GM18502 (cell line): ENCODE results near the gene PRDM2.

Experiments
- ATAC-seq: cut with Tn5 transposase; IDR thresholded peaks from one replicate; pipeline ENCODE4 v1.9.1; 2021; ENCODE audit warnings: mild to moderate bottlenecking; ENCODE audit not compliant: unreplicated experiment, poor library complexity

The PRDM2 gene

GRCh38 chr1:13805431-13805830 is 105.4 kb downstream of the PRDM2 start:
- ATAC-seq, result no peak

- ATAC-seq, result no peak
These were observed 106.1 kb downstream of the PRDM2 start for GRCh38 chr1:13806108-13806507.

GRCh38 chr1:13807209-13807608 is 107.2 kb downstream of the PRDM2 start:
- ATAC-seq, result no peak

GRCh38 chr1:13808729-13809131 is 108.7 kb downstream of the PRDM2 start:
- no peak for ATAC-seq

GRCh38 chr1:13809461-13810159 is 109.6 kb downstream of the PRDM2 start:
- no peak for ATAC-seq

GRCh38 chr1:13812456-13813397 is 112.7 kb downstream of the PRDM2 start:
- no peak for ATAC-seq

GRCh38 chr1:13813398-13814012 is 113.5 kb downstream of the PRDM2 start:
- peak; percentile 54 for ATAC-seq

- no peak for ATAC-seq
These were observed 114.1 kb downstream of the PRDM2 start for GRCh38 chr1:13814131-13814530.

GRCh38 chr1:13816016-13816760 is 116.2 kb downstream of the PRDM2 start:
- ATAC-seq, result no peak

GRCh38 chr1:13817906-13818305 is 117.9 kb downstream of the PRDM2 start:
- no peak for ATAC-seq

- no peak for ATAC-seq
These were observed 118.9 kb downstream of the PRDM2 start for GRCh38 chr1:13818926-13819325.

GRCh38 chr1:13819642-13820041 is 119.7 kb downstream of the PRDM2 start:
- ATAC-seq, result no peak

- no peak for ATAC-seq
These were observed 120.1 kb downstream of the PRDM2 start for GRCh38 chr1:13820055-13820454.

GRCh38 chr1:13820456-13820855 is 120.5 kb downstream of the PRDM2 start:
- no peak for ATAC-seq

GRCh38 chr1:13823126-13823880 is 123.3 kb downstream of the PRDM2 start:
- ATAC-seq, result no peak

GRCh38 chr1:13823936-13824335 is 123.9 kb downstream of the PRDM2 start:
- no peak for ATAC-seq

GRCh38 chr1:13824626-13825025 is 124.6 kb downstream of the PRDM2 start:
- no peak for ATAC-seq

- ATAC-seq, result no peak
These were observed 125.0 kb downstream of the PRDM2 start for GRCh38 chr1:13825033-13825432.

- ATAC-seq, result no peak
These were observed 126.0 kb downstream of the PRDM2 start for GRCh38 chr1:13826009-13826408.

GRCh38 chr1:13826591-13826990 is 126.6 kb downstream of the PRDM2 start:
- ATAC-seq, result no peak
